Posterior cingulate gyrus (tissue), 11 donors: ENCODE data around the gene ZNF423.
"Not testable (repeated sequence)": the region's sequence is repeated elsewhere in the genome, so short reads cannot be mapped to it uniquely, and the experiment has no call there.

Experiments used
- DNase-seq, 10 donors: peaks; one replicate each; pipeline versions ENCODE4 v3.0.0 to v3.0.0-alpha.2; 2020 to 2021; ENCODE audit warnings: mixed read lengths in 3 of 10
- intact Hi-C: fragments of 100-400 bp; cut with DNase I; formaldehyde crosslinking; loops from one replicate; pipeline ENCODE4 v1.15.1; 2023

ZNF423 gene

DNA sequence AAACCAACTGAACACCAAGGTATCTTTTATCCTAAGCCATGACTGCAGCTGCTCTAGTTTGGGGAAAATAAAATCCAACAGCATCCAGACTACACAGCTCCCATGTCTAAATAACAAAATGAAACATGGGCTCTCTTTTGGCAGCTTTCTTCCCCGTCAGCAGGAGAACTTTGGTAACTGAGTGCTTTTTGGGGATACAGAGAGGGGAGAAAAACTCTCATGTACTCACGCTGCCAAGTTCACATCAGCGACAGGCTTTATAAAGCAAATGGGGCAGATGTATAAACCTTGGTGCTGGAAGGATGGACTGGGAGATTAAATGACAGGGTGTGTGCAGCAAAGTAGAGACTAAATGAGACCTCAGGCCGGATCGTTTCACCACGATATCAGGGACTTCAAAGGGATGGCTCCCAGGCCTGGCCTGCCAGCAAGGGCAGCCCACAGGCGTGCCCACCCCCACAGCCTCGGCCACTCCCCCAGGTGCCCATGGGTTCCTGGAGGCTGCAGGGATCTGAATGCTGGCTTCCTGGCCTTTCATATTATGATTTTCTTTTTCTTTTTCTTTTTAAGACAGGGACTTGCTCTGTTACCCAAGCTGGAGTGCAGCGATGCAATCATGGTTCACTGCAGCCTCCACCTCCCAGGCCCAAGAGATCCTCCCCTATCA lies 174.6 kb downstream of the ZNF423 start:
- DNase-seq, result no peak
- intact Hi-C loops, result no loop called here

DNA sequence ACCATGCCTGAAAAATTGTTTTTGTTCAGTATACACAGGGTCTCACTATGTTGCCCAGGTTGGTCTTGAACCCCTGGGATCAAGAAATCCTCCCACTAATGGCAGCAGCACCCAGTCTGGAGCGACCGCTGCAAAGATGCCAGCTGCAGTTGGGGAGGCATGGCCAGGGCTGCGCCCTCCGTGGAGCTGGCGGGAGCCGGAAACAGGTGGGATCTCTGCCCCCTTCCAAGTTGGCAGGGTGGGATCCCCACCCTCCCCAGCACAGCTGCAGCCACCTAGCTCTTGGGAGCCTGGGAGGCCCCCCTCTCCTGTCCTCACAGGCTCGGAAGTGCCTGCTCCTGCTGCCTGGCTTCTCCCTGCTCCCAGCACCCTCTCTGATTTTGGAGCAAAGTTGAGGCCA lies 176.8 kb downstream of the ZNF423 start:
- intact Hi-C loops, result no loop called here
- no peak for DNase-seq

DNA sequence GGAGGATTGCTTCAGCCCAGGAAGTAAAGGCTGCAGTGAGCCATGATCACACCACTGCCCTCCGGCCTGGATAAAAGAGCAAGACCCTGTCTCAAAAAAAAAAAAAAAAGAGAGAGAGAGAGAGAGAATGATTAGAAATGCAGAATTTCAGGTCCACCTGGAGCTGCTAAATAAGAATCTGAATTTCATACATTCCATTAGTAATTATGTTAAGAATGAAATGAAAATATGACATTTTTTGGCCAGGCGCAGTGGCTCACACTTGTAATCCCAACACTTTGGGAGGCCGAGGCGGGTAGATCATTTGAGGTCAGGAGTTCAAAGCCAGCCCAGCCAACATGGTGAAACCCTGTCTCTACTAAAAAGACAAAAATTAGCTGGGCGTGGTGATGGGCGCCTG lies 178.3 kb downstream of the ZNF423 start:
- intact Hi-C loops, result not testable (repeated sequence)

DNA sequence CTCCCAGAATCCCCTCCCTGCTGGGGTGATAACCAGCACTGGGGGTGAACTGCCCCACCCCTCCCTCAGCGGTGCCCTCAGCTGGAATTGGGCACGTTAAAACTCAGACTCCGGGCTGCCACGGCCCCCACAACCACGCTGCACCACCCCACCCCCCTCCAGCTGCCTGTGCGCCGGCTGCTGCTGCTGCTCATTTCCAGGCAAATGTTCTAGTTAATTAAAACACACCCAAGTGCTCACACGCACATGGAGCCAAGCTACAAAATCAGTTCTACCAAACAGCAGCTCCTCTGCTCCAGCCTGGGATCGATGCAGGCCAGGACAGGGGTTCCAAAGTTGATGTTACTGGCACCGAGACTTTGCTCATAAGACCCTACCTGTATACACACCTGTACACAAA lies 180.5 kb downstream of the ZNF423 start:
- intact Hi-C loops, result no loop called here
- DNase-seq, result no peak

More for the DNA sequence above, 178.3 kb downstream of the ZNF423 start:
- not testable (repeated sequence) for DNase-seq

DNA sequence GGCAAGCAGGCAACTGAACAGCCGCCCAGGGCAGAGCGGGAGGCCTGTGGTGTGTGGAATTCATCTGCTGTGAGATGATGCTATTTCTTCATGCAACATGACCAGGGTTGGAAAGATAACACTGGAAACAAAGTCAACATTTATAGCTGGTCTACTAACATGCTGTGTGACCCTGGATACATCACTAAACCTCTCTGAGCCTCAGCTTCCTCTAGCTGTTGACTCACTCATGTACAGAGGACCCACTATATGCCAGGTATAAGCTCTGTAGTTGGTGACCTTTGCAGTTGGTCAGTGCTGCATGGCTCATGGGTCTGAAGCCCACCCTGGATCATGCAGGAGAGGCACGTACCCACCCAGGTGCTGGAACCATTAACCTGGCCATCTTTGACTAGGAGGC lies 180.9 kb downstream of the ZNF423 start:
- intact Hi-C loops, result no loop called here
- no peak for DNase-seq

DNA sequence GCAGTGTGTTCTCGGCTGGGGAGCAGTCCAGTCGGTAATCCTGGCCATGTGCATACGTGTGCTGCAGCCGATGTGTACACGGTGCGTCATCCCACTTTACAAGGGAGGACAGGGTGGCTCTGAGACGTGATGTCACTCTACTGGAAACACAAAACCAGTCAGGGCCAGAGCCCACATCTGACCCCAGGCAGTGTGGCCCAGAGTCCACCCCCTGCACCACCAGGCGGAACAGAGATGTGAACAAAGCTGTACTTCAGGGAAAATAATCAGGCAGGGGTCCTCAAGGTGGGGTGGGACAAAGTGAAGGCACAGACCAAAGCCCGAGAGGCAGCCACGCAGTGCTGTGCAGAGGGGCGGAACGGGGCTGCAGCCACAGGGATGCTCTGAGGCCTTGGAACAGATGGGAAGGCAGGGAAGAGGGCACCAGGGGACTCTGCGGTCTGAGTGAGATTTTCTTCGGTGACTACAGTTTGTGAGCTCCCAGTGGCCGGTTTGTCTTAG lies 181.5 kb downstream of the ZNF423 start:
- intact Hi-C loops, result no loop called here
- DNase-seq, result peak in 1 of 10 donors; percentile 27

DNA sequence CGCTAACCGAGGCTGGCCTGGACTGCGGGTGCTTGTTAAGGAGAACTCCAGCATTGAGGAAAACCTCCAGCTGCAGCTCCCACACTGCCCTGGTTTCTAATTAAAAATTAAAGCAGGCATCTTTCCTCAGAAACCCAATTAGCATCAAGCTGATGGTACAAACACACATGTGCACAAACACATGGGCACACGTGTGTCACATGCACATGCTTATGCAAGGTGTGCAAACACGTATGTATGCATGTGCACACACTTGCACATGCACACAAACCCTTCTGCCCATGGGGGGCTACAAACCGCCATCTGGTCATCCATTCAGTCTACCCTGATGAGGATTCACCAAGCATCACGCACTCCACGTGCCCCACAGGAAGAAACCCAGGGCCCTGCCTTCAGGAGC lies 182.5 kb downstream of the ZNF423 start:
- peak in 1 of 10 donors; percentile 17 for DNase-seq
- intact Hi-C loops, result no loop called here

DNA sequence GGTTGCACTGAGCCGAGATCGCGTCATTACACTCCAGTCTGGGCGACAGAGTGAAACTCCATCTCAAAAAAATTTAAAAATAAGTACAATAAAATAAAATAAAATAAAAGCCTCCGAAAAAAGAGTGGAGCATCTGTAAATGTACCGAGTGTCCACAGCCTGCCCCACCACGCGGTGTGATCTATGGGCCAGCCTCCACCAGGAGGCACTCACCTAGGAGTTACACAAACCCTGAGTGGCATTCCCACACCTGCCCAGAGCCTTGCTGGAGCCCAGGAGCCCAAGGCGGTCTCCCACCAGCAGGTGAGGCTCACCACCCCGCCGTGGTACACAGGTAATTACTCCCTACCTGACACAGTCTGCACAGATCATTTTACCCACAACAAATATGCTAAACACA lies 183.2 kb downstream of the ZNF423 start:
- intact Hi-C loops, result no loop called here
- DNase-seq, result peak in 2 of 10 donors; percentile 50 to 53

DNA sequence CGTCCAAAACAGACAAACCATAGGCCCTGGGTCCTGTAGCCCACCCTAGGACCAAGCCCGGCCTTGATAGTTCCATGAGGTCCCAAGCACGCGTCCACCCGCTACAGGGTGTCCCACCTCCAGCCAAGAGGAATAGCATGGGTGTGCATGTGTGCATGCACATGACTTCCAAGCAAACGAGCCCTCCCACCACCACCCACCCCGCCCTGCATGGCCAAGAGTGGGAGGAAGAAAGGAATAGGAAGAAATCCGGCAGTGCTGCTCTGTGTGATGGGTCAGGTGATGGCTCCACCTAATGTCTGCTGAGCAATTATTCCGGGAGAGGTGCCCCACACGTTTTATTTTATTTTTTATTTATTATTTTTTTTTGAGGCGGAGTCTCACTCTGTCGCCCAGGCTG lies 184.6 kb downstream of the ZNF423 start:
- intact Hi-C loops, result no loop called here

DNA sequence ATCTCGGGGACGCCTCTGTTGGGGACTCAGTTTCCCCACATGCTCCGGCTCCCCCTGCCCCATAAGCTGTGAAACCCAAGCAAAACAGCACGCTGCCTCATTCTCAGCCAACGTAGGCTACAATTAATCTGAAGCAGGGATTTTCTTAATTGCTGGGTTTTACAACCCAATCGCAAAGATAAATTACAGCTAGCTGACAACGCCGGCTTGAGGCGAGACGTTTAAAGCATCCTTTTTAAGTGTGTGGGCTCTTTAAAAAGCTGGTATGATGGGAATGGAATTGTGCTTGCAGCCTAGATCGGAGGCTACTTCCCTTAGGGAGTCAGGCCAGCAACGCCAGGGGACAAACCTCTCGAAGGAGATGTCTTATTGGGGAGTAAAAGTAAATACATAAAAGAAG lies 185.3 kb downstream of the ZNF423 start:
- peak in 2 of 10 donors; percentile 12 to 23 for DNase-seq
- intact Hi-C loops, result no loop called here

More for the DNA sequence above, 184.6 kb downstream of the ZNF423 start:
- peak in 1 of 10 donors; percentile 63 for DNase-seq

DNA sequence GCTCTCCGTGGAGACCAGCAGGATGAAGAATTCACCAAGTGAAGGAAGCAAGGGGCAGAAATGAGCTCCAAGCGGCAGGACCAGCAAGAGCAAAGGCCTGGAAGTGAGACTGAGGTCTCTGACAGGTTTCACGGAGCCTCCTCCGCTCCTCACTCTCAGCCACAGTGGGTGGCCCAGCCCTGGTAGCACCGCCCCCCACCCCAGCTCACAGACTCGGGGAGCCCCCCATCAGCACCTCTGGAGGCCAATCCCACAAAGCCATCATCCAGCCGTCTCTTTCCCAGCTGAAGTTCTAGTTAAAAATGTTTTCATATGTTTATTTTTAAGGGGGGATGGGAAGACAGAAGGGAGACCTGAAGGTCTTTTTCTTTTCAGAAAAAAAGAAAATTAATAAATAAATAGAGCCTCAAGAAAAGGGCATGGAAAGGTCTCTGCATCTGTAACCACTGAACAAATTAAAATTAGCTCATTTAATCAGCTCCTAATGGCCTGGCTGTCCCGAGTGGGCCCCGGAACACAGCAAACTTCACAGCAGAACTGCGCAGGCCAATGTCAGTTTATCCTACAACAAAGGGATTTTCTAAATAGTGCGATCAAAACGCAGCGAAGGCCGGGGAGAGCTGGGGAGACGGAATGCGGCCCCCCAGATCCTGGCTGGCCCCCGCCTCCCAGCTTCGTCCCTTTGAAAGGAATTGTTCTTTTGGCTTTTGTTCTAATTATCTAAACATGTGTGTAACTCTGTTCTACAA lies 190.3 kb downstream of the ZNF423 start:
- peak in 2 of 10 donors; percentile 7 to 32 for DNase-seq
- intact Hi-C loops, result no loop called here

DNA sequence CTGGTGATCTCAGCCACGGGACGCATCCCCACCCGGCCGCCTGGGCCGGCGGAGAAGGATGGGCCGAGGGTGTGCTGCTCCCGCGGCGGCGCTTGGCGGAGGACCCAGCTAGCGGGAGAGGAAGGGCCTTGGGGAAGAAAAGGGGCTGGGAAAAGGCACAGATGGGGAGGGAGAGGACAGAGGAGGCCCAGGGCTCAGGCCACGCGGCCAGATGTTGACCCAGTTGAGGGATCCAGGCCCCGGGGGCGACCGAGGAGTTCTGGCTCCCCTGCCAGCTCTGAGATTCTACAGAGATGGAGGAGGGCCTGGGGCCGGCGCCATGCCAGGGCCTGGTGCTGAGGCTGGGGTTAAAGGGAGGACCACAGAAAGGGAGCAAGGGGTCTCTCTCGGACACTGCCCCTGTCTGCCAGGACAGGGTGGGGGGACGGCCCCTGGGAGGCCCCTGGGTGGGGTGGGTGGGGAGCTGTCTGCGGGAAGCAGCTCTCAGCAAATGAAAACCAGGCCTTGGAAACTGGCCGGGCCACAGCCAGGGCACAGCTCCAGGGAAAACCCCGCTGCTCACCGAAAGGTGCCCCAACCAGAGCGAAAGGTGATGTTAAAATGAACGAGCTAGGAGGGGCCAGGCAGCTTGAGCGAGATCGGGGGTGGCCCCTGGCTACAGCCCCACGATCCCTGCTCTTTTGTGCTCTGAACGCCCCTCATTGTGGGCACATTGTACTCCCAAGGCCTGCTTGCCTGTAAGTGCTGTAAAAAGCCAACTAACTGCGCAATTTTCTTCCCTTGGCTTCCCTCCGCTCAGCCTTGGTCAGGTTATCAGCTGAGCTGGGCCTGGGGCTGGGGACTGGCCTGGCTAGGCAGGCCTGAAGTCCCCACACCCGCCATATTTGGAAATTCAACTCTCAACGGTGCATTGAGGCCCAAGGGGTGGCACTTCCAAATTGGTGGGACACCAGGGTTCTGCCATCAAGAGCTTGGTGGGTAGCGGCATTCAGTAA lies 191.4 kb downstream of the ZNF423 start:
- peak in 2 of 10 donors; percentile 50 to 66 for DNase-seq
- intact Hi-C loops, result no loop called here

DNA sequence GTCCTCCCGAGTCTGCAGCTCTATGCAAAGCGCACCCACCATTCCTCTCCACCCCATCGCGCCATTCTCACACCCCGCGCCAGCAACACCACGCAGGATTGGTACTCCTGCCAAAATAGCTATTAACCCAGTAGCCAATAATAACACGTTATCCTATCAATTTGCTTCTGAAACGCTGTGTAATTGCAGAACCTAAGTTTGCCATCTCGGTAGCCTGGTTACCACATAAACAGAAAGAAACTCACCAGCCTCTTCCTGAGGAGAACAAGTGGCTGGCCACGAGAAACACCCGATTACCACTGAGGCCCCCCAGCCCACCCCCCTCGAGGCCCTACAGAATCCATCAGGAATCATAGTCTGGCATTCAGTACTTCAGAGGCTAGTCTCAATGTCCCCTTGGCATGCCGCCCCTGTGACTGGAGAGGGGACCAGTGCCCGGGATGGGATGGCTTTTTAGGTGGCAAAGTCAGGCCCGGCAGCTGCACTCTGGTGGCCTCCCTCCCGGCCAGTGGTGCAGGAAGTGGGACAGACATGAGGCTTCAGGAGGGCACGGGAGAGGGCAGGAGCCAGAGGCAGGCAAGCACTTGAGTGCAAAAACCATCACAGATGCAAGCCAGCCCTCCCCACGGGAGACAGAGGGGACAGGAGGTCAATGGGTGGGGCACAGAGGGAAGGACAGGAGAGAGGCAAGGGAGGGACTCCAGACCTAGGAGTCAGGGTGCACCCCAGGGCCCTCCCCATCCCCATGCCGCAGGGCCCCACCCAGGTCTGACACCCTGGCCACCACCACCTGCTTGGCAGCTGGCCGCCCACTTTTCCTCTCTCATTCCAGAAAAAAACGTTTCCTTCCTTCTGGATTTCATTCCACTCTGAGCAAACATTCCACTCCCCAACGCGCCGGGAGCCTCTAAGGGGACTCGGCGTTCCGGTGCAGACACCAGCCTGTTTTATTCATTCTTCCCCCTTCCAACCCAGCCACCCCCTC lies 192.5 kb downstream of the ZNF423 start:
- intact Hi-C loops, result no loop called here
- peak in 2 of 10 donors; percentile 46 to 71 for DNase-seq

DNA sequence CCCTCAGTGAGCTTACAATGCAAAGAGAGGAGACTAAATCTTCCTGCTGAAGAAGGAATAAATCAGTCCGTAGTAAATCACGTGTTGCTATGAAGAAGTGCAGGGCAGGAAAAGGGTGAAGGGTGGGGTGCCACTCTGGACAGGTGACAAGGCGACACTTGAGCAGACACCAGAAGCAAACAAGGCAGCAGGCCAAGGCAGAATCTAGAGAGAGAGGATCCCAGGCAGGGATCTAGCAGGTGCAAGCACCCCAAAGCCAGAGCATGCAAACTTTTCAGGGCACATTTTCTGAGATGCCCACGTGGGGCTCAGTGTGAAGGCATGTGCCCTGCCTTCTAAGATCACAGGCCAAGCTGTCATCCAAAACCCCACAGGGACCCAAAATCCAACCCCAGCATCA lies 193.3 kb downstream of the ZNF423 start:
- DNase-seq, result peak in 2 of 10 donors; percentile 4 to 9
- intact Hi-C loops, result no loop called here

DNA sequence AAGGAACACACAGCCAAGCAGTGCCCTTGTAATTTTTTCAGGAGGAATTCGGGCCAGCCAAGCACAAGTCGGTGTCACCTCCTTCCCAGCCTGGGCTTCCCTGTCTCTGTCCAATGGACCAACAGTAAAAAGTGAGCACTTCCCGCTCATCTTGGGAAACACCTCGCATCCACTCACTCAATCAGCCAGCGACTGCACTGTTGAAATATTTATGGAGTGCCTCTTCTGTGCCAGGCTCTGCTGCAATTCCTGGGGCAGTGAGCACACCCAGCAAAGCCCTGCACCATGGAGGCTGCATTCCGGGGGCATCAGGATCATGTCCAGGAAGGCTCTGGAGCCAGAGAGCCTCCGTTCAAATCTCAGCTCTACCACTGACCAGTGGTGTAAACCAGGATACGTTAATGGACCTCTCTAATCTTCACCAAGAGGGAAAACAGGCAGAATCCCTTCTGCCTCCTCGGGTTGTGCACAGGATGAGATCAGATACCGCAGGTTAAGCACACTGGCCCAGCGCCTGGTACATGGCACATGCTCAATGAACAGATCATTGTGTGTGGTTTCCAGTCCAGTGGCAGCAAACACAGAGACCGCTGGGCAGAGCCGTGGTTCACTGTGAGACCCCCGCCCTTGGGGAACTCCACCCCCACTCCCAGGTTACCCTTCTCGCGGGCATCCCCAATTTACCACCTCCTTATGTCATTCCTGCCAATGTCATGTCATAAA lies 194.3 kb downstream of the ZNF423 start:
- intact Hi-C loops, result no loop called here
- peak in 2 of 10 donors; percentile 28 to 57 for DNase-seq

DNA sequence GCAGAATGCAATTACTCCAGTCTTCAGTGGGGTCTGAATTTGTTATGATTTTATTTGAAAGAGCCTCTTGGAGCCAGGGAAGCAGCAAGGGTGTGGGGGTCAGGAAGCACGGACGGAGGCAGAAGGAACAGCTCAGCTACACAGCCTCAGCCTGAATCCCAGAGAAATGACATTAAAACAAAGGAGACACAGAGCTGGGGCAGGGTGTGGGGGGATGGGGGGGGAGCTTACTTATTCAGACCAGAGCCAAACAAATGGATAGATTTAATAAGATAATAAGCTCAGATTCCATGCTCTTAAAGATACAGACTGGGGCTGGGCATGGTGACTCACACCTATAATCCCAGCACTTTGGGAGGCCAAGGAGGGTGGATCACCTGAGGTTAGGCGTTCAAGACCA lies 195.3 kb downstream of the ZNF423 start:
- peak in 1 of 10 donors; percentile 40 for DNase-seq
- intact Hi-C loops, result no loop called here

DNA sequence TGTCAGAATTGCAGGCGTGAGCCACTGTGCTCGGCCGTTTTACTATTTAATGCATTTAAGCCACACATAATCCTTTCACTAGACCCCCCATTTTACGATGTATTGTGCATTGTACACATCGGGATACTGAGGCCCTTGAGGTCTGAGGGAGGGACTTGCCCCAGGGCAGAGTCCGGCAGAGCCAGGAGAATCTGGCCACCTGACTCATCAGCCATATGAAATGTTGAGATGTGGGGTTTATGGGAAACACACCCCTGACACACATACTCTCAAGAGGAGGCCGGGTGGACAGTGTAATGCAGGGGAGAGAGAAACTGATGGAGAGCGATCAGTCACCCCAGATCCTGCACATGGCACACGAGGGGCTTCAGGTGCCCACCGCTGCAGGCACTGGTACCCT lies 196.6 kb downstream of the ZNF423 start:
- intact Hi-C loops, result no loop called here
- DNase-seq, result peak in 2 of 10 donors; percentile 4 to 49

DNA sequence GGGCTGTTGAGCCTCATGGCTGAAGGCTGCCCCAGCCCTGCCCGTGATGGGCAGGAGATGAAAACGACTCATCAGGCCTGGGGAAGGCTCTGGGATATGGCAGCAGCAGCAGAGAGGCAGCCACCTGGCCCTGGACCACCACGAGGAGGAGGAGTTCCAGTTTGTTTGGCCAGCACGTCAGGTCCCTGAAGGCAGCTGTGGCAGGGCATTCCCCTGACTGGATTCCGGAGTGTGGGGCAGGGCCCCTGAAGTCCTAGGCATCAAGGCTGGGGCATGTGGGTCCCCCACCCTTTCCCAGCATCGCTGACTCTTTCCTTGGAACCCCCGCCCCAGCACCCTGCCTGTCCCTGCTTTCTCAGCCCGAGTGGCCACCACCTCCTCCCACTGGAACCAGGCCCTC lies 197.4 kb downstream of the ZNF423 start:
- DNase-seq, result peak in 3 of 10 donors; percentile 16 to 77 (median 31)
- intact Hi-C loops, result no loop called here
